ENCODE measurements around the gene RASL10A.
A peak's percentile ranks its signal among the peaks of the same experiment; 100 is the strongest.
"Not testable (repeated sequence)": the region's sequence is repeated elsewhere in the genome, so short reads cannot be mapped to it uniquely, and the experiment has no call there.

RASL10A gene, protein sequence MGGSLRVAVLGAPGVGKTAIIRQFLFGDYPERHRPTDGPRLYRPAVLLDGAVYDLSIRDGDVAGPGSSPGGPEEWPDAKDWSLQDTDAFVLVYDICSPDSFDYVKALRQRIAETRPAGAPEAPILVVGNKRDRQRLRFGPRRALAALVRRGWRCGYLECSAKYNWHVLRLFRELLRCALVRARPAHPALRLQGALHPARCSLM

DNA sequence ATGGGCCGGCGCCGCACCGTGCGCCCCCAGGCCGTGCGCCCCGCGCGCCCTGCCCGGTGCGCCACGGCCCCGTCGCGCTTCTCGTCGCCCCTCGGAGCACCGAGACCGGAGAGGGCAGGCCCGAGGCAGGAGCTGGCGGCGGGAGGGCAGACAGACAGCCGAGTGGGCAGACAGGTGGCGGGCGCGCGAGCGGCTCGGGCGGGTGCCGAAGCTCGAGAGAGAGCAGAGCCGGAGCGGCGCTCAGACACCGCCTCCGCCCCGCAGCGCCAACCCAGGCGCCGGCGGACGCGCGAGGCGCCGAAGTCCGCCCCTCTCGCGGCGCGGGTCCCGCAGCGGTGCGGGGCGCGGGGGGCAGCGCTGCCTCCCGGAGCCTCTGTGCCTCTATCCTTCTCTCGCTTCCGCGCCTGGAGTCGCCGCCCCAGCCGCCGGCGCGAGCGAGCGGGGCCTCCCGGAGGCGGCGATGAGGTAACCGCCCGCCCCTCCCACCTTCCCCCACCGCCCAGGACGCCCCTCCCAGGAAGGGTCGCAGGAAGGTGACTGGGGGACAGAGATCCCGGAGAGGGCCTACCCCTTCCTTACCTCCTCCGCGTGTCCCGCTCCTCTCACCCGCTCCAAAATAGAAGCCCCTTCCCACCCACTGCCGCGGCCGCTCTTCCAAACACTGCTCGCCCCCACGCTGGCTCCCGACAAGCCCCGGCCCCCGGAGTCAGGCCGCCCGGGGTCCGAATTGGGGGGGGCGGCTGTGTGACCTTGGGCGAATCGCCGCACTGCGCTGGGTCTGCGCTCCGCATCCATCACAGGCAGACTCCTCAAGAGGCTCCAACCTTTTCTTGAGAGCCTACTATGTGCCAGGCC is at the start of gene RASL10A:
RASL10A (minus strand) TSS at position 412 of the 855 bp plus-strand sequence. CDS start 451 bp downstream, outside the sequence.
- Mint-ChIP-seq H3K4me1 (peaks cover 32% of the 10 kb centered on the region), H3K4me3 (peak within 1 kb of the TSS; percentile 26 to 61), H3K27ac (peak within 1 kb of the TSS; percentile 33 to 63), H3K27me3 (peaks cover 59% of the 10 kb centered on the region), H3K9me3 (no peaks in the 10 kb centered on the region)
- peak; percentile 11 for ATAC-seq
- DNase-seq: peak in 1 of 2 donors; percentile 14

DNA sequence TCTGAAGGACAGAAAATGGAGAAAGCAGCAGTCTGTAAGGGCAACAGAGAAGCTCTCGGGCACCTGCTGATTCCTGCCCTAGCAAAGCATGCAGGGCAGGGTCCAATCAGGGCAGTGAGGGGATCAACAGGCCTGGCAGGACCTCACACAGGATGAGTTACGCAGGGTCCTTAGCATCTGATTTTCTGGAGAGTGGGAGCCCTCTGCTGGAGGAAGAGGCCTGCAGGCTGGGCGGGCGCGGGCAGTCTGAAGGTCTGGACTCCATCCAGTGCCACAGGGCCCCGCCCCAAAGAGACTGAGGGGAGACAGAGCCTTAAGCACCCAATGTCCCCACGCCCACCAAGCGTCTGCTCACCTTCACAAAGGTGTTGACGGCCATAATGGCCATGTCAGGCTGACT is 44.0 kb upstream of the RASL10A start:
- ATAC-seq (no peak), DNase-seq (no peak)
- Mint-ChIP-seq H3K27me3 (no peaks in the 10 kb centered on the region), H3K4me1 (no peaks in the 10 kb centered on the region), H3K27ac (peak overlapping the region in 1 of 2 donors; percentile 95), H3K9me3 (no peaks in the 10 kb centered on the region), H3K4me3 (no peak overlapping the region)

DNA sequence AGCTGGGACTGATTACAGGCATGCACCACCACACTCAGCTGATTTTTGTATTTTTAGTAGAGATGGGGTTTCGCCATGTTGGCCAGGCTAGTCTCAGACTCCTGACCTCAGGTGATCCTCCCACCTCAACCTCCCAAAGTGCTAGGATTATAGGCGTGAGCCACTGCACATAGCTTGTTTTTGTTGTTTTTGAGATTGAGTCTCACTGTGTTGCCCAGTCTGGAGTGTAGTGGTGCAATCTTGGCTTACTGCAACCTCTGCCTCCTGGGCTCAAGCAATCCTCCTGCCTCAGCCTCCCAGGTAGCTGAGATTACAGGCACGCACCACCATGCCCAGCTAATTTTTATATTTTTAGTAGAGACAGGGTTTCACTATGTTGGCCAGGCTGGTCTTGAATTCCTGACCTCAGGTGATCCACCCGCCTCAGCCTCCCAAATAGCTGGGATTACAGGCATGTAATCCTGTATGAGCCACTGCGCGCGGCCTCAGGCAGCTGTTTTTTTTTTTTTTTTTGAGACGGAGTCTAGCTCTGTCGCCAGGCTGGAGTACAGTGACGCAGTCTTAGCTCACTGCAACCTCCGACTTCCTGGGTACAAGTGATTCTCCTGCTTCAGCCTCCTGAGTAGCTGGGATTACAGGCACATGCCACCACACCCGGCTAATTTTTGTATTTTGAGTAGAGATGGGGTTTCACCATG is 41.8 kb upstream of the RASL10A start:
- H3K9me3 Mint-ChIP-seq, H3K27ac Mint-ChIP-seq, H3K27me3 Mint-ChIP-seq, ATAC-seq, H3K4me3 Mint-ChIP-seq, DNase-seq, H3K4me1 Mint-ChIP-seq: not testable (repeated sequence)

DNA sequence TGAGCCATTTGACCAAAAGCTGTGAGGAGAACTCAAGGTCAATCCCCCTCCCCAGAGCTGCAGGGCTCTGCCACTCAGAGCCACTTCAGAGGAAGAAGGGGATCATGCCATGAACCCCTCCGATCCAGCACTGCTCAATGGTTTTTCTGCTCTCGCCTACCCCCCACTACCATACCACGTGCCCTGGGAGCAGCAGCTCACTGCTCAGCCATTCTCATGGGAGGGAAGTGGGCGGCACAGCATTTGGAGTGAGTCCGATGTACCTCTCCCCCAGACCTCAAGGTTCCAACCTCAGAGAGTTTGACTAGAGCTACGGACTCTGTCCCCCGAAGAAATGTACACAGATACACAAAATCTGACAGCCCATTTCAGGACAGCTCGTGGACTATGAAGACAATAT is 38.4 kb upstream of the RASL10A start:
- H3K4me3 Mint-ChIP-seq: no peak overlapping the region
- H3K4me1 Mint-ChIP-seq: no peaks in the 10 kb centered on the region
- DNase-seq: no peak
- H3K27ac Mint-ChIP-seq: no peak overlapping the region
- H3K9me3 Mint-ChIP-seq: no peaks in the 10 kb centered on the region
- no peak for ATAC-seq
- H3K27me3 Mint-ChIP-seq: no peaks in the 10 kb centered on the region

DNA sequence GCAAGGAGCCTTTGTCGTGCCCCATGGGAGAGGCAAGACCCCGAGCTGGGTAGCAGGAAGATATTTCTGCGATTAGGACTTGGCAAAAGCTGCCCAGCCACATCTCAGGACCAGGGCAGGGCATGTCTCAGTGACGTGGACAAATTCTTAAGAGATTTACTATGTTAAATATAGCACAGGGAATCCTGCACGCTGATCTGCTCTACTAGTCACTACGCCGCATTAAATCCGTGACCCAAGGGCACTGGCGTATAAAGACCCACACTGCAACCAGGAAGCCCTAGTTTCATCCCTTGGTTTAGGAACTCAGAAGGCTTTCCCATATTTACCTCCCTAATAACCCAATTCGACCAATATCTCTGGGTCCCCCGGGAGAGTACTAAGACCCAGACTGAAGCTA is 37.8 kb upstream of the RASL10A start:
- Mint-ChIP-seq H3K27ac (no peak overlapping the region), H3K4me3 (no peak overlapping the region), H3K4me1 (no peaks in the 10 kb centered on the region), H3K27me3 (no peaks in the 10 kb centered on the region), H3K9me3 (no peaks in the 10 kb centered on the region)
- ATAC-seq (no peak), DNase-seq (no peak)

DNA sequence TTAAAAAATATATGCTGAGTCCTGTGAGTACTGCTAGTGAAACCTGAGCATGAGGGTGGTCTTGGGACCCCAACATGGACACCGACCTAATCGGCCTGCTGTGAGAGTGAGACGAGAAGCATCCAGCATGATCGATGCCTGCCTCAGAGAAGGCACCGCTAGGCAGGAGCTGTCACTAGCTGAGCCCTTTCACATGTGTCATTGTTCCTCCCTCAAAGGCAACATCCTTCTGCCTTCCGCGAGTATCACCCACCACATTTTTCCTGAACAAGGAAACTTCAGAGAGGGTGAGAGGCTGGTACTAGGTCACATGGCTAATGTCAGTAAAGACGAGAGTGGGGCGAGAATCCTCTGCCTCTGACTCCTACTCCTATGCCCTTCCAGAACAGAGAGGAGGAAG is 37.3 kb upstream of the RASL10A start:
- H3K27ac Mint-ChIP-seq: peak overlapping the region in 1 of 2 donors; percentile 19
- no peaks in the 10 kb centered on the region for H3K27me3 Mint-ChIP-seq
- ATAC-seq: no peak
- no peaks in the 10 kb centered on the region for H3K4me1 Mint-ChIP-seq
- H3K9me3 Mint-ChIP-seq: no peaks in the 10 kb centered on the region
- H3K4me3 Mint-ChIP-seq: no peak overlapping the region
- DNase-seq: no peak

DNA sequence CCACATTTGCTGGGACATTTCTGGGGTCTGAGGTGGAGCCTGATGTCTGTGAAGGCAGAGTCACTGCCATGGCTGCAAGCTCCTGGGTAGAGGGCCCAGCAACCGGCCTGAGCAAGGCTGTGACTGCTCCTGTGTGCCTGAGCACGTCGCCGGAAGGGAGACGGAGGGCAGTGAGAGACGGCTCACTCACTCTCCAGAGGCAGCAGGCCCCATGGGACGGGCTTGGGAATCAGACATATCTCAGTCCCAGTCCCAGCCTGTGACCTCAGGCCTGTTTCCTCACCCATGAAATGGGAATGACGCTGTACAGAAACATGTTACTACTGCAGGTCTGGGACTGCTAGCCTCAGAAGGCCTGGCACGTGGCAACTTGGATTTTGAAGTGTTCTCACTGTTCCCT is 36.4 kb upstream of the RASL10A start:
- DNase-seq: no peak
- Mint-ChIP-seq H3K4me1 (no peaks in the 10 kb centered on the region), H3K27ac (no peak overlapping the region), H3K27me3 (no peaks in the 10 kb centered on the region), H3K9me3 (no peaks in the 10 kb centered on the region), H3K4me3 (no peak overlapping the region)
- ATAC-seq: no peak

DNA sequence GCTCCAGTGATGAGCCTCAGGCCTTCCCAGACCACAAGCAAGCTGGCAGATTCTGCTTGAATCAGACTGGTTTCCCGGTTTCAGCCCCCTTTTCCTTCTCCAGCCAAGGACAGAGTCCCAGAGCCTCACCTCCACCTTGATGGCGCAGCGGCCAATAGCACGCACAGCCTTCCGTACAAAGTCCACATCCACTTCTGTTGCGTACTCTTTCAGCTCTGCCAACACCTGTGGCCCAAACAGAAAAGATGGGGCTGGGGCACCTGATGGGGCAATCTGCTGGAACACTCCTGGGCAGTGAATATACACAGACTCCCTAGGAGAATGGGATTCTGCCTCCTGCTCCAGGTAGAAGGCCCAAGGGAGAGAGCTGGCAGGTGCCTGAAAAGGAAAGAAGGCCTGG is 35.5 kb upstream of the RASL10A start:
- DNase-seq (no peak), ATAC-seq (no peak)
- H3K27ac Mint-ChIP-seq: peak overlapping the region in 1 of 2 donors; percentile 61
- no peaks in the 10 kb centered on the region for H3K9me3 Mint-ChIP-seq
- H3K4me1 Mint-ChIP-seq: no peaks in the 10 kb centered on the region
- H3K4me3 Mint-ChIP-seq: no peak overlapping the region
- no peaks in the 10 kb centered on the region for H3K27me3 Mint-ChIP-seq

DNA sequence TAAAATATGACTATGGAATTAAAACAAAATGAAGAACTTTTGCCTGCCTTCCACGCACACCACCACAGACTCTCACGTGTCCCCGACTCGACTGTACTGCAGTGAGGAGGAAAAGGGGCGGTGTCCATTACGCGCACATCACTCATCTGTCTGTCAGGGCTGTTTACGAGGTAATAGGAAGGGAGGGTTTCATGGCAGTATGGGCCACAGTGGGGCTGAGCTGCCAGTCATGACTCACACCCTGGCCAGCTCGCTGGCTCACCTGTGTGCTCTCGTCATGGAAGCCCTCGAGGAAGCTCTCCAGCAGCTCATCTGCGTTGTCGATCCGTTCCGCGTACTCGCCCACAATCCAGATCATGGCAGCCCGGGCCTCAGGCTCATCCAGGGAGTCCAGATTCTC is 33.5 kb upstream of the RASL10A start:
- no peak for ATAC-seq
- Mint-ChIP-seq H3K4me3 (no peak overlapping the region), H3K9me3 (no peaks in the 10 kb centered on the region), H3K27me3 (no peaks in the 10 kb centered on the region), H3K4me1 (no peaks in the 10 kb centered on the region), H3K27ac (peak overlapping the region in 1 of 2 donors; percentile 48)
- no peak for DNase-seq

DNA sequence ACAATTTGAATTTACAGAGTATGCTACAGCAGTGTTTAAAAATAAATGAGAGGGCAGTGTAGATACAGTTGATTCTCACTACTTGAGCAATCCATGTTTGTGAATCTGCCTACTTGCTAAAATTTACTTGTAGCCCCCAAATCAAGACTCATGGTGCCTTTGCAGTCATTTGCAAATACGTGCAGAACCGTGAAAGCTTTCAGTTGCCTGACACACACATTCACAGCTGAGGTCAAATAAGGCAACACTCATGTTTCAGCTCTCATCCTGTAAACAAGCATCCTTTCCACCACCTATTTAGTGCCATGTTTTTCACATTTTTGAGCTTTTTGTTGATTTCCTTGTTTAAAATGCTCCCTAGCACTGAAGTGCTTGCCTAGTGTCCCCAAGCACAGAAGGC is 32.5 kb upstream of the RASL10A start:
- Mint-ChIP-seq H3K4me3 (no peak overlapping the region), H3K9me3 (no peaks in the 10 kb centered on the region), H3K27me3 (no peaks in the 10 kb centered on the region), H3K4me1 (no peaks in the 10 kb centered on the region), H3K27ac (no peak overlapping the region)
- ATAC-seq (no peak), DNase-seq (no peak)

DNA sequence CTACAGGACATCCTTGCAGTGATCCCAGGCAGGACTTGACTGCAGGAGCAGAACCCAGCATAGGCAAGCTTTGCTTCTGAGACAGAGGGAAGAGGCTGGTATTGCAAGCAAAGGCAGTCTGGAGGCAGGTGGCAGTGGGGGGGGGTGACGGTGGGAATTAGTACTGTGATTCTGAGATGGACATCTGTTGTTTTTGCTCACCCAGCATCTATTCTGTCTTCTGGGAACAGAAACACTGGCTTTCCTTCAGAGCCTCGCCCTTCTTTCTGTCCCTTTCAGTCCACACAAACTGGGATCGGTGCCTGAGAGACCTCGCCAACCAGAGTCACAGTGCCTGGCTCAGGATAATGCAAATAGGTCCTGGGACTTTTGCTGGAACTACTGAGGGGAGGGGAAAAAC is 31.2 kb upstream of the RASL10A start:
- no peak overlapping the region for H3K4me3 Mint-ChIP-seq
- H3K9me3 Mint-ChIP-seq: no peaks in the 10 kb centered on the region
- DNase-seq (no peak), ATAC-seq (no peak)
- no peaks in the 10 kb centered on the region for H3K27me3 Mint-ChIP-seq
- no peak overlapping the region for H3K27ac Mint-ChIP-seq
- no peaks in the 10 kb centered on the region for H3K4me1 Mint-ChIP-seq

DNA sequence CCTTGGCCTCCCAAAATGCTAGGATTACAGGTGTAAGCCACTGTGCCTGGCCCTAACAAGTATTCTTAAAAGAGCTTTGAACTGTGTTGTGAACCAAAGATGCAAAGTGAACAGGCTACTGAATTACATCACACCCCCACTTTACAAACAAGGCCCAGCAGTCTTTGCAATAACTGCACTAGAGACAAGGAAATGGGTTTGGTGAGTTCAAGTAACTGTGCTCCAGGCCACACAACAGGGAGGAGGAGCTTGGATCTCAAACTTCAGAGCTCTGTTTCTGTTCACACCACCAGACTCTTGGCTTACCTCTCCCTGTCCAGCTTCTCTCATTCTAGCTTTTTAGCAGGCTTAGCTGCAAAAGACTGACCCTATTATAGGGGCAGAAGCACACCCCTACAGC is 30.4 kb upstream of the RASL10A start:
- ATAC-seq (no peak), DNase-seq (no peak)
- Mint-ChIP-seq H3K27me3 (no peaks in the 10 kb centered on the region), H3K4me3 (no peak overlapping the region), H3K9me3 (no peaks in the 10 kb centered on the region), H3K27ac (peak overlapping the region in 1 of 2 donors; percentile 93), H3K4me1 (no peaks in the 10 kb centered on the region)

DNA sequence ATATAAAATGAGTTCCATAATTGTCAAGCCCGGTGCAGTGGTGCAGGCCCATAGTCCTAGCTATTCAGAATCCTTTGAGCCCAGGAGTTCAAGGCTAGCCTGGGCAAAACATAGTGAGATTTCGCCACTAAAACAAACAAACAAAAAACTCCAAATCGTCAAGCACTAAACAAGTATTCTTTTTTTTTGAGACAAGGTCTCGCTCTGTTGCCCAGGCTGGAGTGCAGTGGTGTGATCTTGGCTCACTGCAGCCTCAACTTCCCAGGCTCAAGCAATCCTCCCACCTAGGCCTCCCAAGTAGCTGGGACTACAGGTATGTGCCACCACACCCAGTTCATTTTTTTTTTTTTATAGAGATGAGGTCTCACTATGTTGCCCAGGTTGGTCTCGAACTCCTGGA is 29.4 kb upstream of the RASL10A start:
- DNase-seq, H3K27me3 Mint-ChIP-seq, ATAC-seq, H3K4me1 Mint-ChIP-seq, H3K4me3 Mint-ChIP-seq, H3K9me3 Mint-ChIP-seq: not testable (repeated sequence)
- H3K27ac Mint-ChIP-seq: peak overlapping the region in 1 of 2 donors; percentile 78

DNA sequence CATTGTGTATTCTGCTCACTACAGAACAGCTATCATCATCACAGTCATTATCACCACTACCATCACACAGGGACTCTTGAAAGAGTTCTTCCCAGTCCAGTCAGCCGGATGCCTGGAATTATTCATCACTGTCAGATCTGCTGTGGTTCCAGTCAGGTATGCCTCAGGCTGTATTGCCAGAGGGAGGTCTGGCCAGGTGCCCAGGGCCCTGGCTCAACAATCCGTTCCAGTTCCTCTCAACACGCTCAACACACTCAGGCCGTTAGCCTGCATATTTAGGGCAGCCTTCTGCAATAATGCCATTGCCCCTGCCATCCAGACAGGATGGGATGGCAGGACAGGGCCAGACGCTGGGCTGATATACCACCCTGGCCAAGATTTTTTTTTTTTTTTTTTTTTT is 28.6 kb upstream of the RASL10A start:
- H3K4me1 Mint-ChIP-seq: no peaks in the 10 kb centered on the region

DNA sequence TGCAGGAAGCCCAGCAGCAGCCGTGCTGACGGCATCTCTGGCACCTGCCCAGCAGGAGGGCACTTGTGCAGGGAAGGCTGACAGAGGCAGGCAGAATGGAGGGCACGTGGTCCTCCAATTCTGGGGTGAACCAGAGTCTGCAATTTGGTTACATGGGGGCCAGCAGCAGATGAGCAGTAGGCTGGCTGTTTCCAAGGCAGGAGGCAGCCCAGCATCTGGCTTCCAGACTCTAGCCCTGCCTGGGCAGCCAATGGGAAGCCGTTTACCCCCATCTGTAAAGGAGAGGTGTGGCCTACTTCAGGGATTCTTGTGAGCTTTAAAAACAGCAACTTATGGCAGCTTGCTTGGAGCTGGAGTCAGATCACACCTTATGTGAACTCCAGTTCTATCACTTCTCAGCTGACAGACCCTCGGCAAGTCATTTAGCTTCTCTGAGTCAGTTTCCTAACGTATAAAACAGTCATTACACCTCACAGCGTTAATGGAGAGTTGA is 27.9 kb upstream of the RASL10A start:
- no peaks in the 10 kb centered on the region for H3K27me3 Mint-ChIP-seq
- ATAC-seq: no peak
- no peak for DNase-seq
- no peaks in the 10 kb centered on the region for H3K9me3 Mint-ChIP-seq
- H3K4me3 Mint-ChIP-seq: no peak overlapping the region
- no peaks in the 10 kb centered on the region for H3K4me1 Mint-ChIP-seq
- no peak overlapping the region for H3K27ac Mint-ChIP-seq

More for the DNA sequence above, 28.6 kb upstream of the RASL10A start:
- DNase-seq: no peak
- Mint-ChIP-seq H3K27me3 (no peaks in the 10 kb centered on the region), H3K4me3 (no peak overlapping the region), H3K27ac (no peak overlapping the region), H3K9me3 (no peaks in the 10 kb centered on the region)
- ATAC-seq: no peak
